Esophagus muscularis mucosa (tissue), 4 donors: ENCODE results near the gene ANP32E.

Source experiments
- CTCF ChIP-seq, 3 experiments: fragments of 200-600 bp in 2 of 3; fragments of 450-650 bp in 1 of 3; sonication (generic) in 2 of 3; IDR thresholded peaks; one replicate each; pipeline ENCODE4 v1.5.1; 2017 to 2019; ENCODE audit warnings: antibody characterized with exemption in 3 of 3, mild to moderate bottlenecking in 2 of 3, moderate library complexity in 1 of 3
- EP300 ChIP-seq: sonication (generic); formaldehyde crosslinking; IDR thresholded peaks from one replicate; pipeline ENCODE4 v1.6.1; 2017; ENCODE audit warnings: antibody characterized with exemption
- POLR2A ChIP-seq: fragments of 450-650 bp; IDR thresholded peaks from one replicate; pipeline ENCODE4 v1.6.1; 2017; ENCODE audit warnings: antibody characterized with exemption, moderate library complexity, mild to moderate bottlenecking, low read depth
- POLR2AphosphoS5 ChIP-seq, 2 donors: sonication (generic); formaldehyde crosslinking; IDR thresholded peaks; one replicate each; pipeline ENCODE4 v1.6.1; 2017; ENCODE audit warnings: antibody characterized with exemption in 2 of 2

- no peak for TF ChIP-seq CTCF (IDR thresholded peaks at IDR 0.05)
- no peak for TF ChIP-seq POLR2A
- TF ChIP-seq POLR2AphosphoS5 (IDR thresholded peaks at IDR 0.05), result no peak
- TF ChIP-seq EP300, result no peak
Observed at GRCh38 chr1:150269451-150269850, 33.5 kb upstream of the ANP32E start.
